Loucy (cell line): ENCODE measurements around the gene NEBL.

Source experiments
- CTCF ChIP-seq: fragments of 200-600 bp; sonication (generic); conservative IDR thresholded peaks from 2 replicates; pipeline ENCODE4 v1.5.1; 2014; ENCODE audit warnings: mild to moderate bottlenecking, antibody characterized with exemption, low read length
- EZH2phosphoT487 ChIP-seq: fragments of 200-600 bp; IDR thresholded peaks from 2 replicates; pipeline ENCODE4 v1.6.1; 2018; ENCODE audit warnings: antibody characterized with exemption, mild to moderate bottlenecking, moderate library complexity, borderline replicate concordance

- TF ChIP-seq CTCF: no peak
- TF ChIP-seq EZH2phosphoT487: no peak
These were observed 55.7 kb downstream of the NEBL start for GRCh38 chr10:20841419-20841818.
